ENCODE results near the gene POU3F3. TPM values are rescaled to one million over a fixed set of nuclear protein-coding genes. Genes with fewer than 3 reads are reported as not detected.

Gene POU3F3
- total RNA-seq, 1 experiment from 2014 or later = not detected

DNA sequence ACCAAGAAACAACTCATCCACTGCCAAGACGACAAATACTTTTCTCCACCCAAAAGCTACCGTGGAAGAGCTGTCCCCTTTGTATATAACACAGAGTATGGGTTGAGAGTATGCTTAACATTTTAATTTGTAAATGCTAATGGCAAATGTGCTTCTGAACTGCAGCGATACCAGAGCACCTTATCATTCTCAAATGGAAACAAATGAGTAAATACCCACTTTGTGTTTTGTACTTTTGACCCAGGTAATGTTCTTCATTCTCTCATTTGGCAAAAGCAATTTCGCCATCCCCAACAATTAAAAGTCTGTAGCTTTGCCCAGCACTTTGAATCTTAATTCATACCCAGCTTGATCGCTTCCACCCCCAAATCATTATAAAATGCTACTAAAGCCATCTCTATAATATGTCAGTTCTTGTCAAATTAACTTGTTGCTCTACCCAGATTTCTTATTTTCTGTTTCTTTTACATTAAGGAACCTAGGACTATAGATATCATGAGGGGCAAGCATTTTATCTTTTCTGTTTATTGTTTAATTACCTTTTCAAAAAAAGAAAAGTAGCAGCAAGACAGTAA, 6.2 kb upstream of the POU3F3 start:
- ChIA-PET RAD21 (ENCODE audit: low non-redundant PET in 1 of 2, low total read pairs in 2 of 2, uncharacterized antibody in 2 of 2, unreplicated experiment in 2 of 2) (no interaction called here), CTCF (interaction anchor here (1.2 to 1.9 kb wide), 2 partner anchors 15 to 1686 kb away, joined by 4 read pairs; no protein-coding TSS in a partner anchor), POLR2A (no interaction called here)
- intact Hi-C loops (cut with micrococcal nuclease) = loop anchor here (2.0 to 5.0 kb wide), 2 partner anchors 1687 to 1870 kb away; no protein-coding TSS in a partner anchor
- H3K4me3 ChIP-seq (replicated peaks in 1 of 2; ENCODE audit: low read depth in 1 of 2, low read length in 2 of 2) = no peak overlapping the region
- TF ChIP-seq RAD21 (IDR thresholded peaks at IDR 0.05; ENCODE audit: low read depth) = no peak
- TF ChIP-seq YY1 (IDR thresholded peaks at IDR 0.05; ENCODE audit: extremely low read depth, insufficient replicate concordance, low read depth, low read length) = no peak
- TF ChIP-seq EZH2 (IDR thresholded peaks at IDR 0.05) = no peak
- TF ChIP-seq CEBPB (IDR thresholded peaks at IDR 0.05; ENCODE audit: low read depth) = no peak
- TF ChIP-seq, protein P1, sequence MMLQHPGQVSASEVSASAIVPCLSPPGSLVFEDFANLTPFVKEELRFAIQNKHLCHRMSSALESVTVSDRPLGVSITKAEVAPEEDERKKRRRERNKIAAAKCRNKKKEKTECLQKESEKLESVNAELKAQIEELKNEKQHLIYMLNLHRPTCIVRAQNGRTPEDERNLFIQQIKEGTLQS (IDR thresholded peaks at IDR 0.05) = no peak
- TF ChIP-seq, protein P2, sequence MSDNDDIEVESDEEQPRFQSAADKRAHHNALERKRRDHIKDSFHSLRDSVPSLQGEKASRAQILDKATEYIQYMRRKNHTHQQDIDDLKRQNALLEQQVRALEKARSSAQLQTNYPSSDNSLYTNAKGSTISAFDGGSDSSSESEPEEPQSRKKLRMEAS (IDR thresholded peaks at IDR 0.05) = no peak
- no peak for TF ChIP-seq EGR1 (IDR thresholded peaks at IDR 0.05; ENCODE audit: low read depth)
- no peak for TF ChIP-seq SP1 (IDR thresholded peaks at IDR 0.05; ENCODE audit: low read depth)
- TF ChIP-seq FOSL1 (IDR thresholded peaks at IDR 0.05; ENCODE audit: low read depth) = no peak
- no peak for TF ChIP-seq JUND (IDR thresholded peaks at IDR 0.05)
- no peak for TF ChIP-seq SIN3A (IDR thresholded peaks at IDR 0.05; ENCODE audit: low read depth)
- no peak for TF ChIP-seq EZH2phosphoT487 (IDR thresholded peaks at IDR 0.05; ENCODE audit: borderline replicate concordance)
- TF ChIP-seq ZFX (IDR thresholded peaks at IDR 0.05) = no peak
- H3K4me1 ChIP-seq (ENCODE audit: control insufficient read depth in 1 of 2, insufficient read depth in 2 of 2, low read length in 2 of 2) = no peaks in the 10 kb centered on the region
- no peaks in the 10 kb centered on the region for H4K20me1 ChIP-seq (ENCODE audit: insufficient read depth)
- H3K27ac ChIP-seq (ENCODE audit: low read depth, low read length) = no peak overlapping the region
- ATAC-seq (no peak), DNase-seq (ENCODE audit: low read depth, low spot score) (no peak)
- H3K27me3 ChIP-seq (ENCODE audit: insufficient read depth, low read length) = peaks cover 6% of the 10 kb centered on the region; the same call in 1 of the 2 replicates
- H3K79me2 ChIP-seq (ENCODE audit: insufficient read depth, low read length) = no peaks in the 10 kb centered on the region
- no peak overlapping the region for H2AFZ ChIP-seq (ENCODE audit: low read depth, low read length, poor library complexity, severe bottlenecking)
- H3K36me3 ChIP-seq (ENCODE audit: control insufficient read depth in 1 of 2, insufficient read depth in 2 of 2, low read length in 2 of 2) = no peaks in the 10 kb centered on the region
- no peak overlapping the region for H3K4me2 ChIP-seq (ENCODE audit: low read length)
- BruUV-seq (replicated peaks) = no TSS peak
- H3K9ac ChIP-seq (ENCODE audit: low read length) = no peak overlapping the region
- H3K9me3 ChIP-seq (ENCODE audit: control insufficient read depth in 1 of 2, insufficient read depth in 1 of 2, low read depth in 1 of 2, low read length in 2 of 2) = no peaks in the 10 kb centered on the region
- H3K9me2 ChIP-seq (ENCODE audit: insufficient read depth) = no peaks in the 10 kb centered on the region

All from HCT116 (cell line).